SU-DHL-6 (cell line): ENCODE results near the gene NDUFC2.

Experiments used
- EZH2phosphoT487 ChIP-seq: fragments of 200-600 bp; sonication (generic), shearing (Covaris generic); conservative IDR thresholded peaks from 2 replicates; pipeline ENCODE4 v1.6.1; 2018; ENCODE audit warnings: mild to moderate bottlenecking, antibody characterized with exemption, low read length, moderate library complexity, mixed read lengths
- TF ChIP-seq, protein P1 (sequence below): fragments of 200-600 bp; sonication (generic); IDR thresholded peaks from one replicate; pipeline ENCODE4 v1.5.1; 2017; ENCODE audit warnings: antibody characterized with exemption, mild to moderate bottlenecking, low read length, moderate library complexity; ENCODE audit not compliant: insufficient read depth, poor library complexity, severe bottlenecking

DNA sequence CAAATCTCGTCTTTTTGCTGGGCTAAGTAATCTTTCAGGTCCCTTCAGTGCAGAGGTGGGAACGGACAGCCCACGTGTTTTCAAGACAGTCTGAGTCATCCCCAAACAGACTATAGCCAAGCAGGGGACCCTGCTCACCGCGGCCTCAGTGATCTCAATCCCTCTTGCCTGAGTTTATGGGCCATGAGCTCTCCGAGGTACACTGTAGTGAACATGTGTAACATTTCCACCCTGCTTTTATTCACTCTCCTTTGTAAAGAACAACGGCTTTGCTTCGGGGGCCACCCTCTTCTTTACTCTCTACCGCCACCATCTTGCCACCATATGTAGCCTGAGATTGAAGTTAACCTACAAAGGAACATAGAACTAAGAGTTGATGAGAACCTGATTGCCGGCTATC is 45.0 kb downstream of the NDUFC2 start:
- TF ChIP-seq, protein P1, sequence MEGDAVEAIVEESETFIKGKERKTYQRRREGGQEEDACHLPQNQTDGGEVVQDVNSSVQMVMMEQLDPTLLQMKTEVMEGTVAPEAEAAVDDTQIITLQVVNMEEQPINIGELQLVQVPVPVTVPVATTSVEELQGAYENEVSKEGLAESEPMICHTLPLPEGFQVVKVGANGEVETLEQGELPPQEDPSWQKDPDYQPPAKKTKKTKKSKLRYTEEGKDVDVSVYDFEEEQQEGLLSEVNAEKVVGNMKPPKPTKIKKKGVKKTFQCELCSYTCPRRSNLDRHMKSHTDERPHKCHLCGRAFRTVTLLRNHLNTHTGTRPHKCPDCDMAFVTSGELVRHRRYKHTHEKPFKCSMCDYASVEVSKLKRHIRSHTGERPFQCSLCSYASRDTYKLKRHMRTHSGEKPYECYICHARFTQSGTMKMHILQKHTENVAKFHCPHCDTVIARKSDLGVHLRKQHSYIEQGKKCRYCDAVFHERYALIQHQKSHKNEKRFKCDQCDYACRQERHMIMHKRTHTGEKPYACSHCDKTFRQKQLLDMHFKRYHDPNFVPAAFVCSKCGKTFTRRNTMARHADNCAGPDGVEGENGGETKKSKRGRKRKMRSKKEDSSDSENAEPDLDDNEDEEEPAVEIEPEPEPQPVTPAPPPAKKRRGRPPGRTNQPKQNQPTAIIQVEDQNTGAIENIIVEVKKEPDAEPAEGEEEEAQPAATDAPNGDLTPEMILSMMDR, result no peak
- TF ChIP-seq EZH2phosphoT487, result no peak
